BLaER1 (cell line): ENCODE data around the gene PRSS23.

Experiments used
- H3K27ac ChIP-seq: shearing (Covaris generic); formaldehyde crosslinking; 2 replicates; pipeline ENCODE4 v1.8.1; 2022
- H3K27me3 ChIP-seq: shearing (Covaris generic); formaldehyde crosslinking; 2 replicates; pipeline ENCODE4 v1.8.1; 2022
- H3K36me3 ChIP-seq: shearing (Covaris generic); formaldehyde crosslinking; 2 replicates; pipeline ENCODE4 v1.8.1; 2022
- H3K4me1 ChIP-seq: shearing (Covaris generic); formaldehyde crosslinking; 2 replicates; pipeline ENCODE4 v1.8.1; 2022
- H3K4me2 ChIP-seq: shearing (Covaris generic); formaldehyde crosslinking; 2 replicates; pipeline ENCODE4 v1.8.1; 2022
- H3K4me3 ChIP-seq: shearing (Covaris generic); formaldehyde crosslinking; 2 replicates; pipeline ENCODE4 v1.8.1; 2022
- H3K9ac ChIP-seq: shearing (Covaris generic); formaldehyde crosslinking; 2 replicates; pipeline ENCODE4 v1.8.1; 2022
- H3K9me3 ChIP-seq: shearing (Covaris generic); formaldehyde crosslinking; 2 replicates; pipeline ENCODE4 v1.8.1; 2022
- H4K20me1 ChIP-seq: shearing (Covaris generic); formaldehyde crosslinking; 2 replicates; pipeline ENCODE4 v1.8.1; 2022
- Cebpa-rat ChIP-seq: shearing (Covaris generic); IDR thresholded peaks from 2 replicates; pipeline ENCODE4 v1.8.1; 2022

Gene PRSS23

GRCh38 chr11:86772999-86773398 is 27.3 kb upstream of the PRSS23 start:
- Histone ChIP-seq H4K20me1 (no peaks in the 10 kb centered on the region), H3K27me3 (no peaks in the 10 kb centered on the region), H3K27ac (no peak overlapping the region), H3K4me1 (no peaks in the 10 kb centered on the region), H3K4me3 (no peak overlapping the region), H3K36me3 (no peaks in the 10 kb centered on the region), H3K9me3 (peaks cover 8% of the 10 kb centered on the region; the same call in 1 of the 2 replicates), H3K4me2 (no peak overlapping the region), H3K9ac (no peak overlapping the region)
- TF ChIP-seq Cebpa-rat = no peak

- no peak overlapping the region for H3K27ac ChIP-seq
- no peak for TF ChIP-seq Cebpa-rat
These were observed 26.7 kb upstream of the PRSS23 start for GRCh38 chr11:86773513-86774252.

GRCh38 chr11:86774417-86774816 is 25.9 kb upstream of the PRSS23 start:
- H3K4me2 ChIP-seq = no peak overlapping the region

More at GRCh38 chr11:86773513-86774252, 26.7 kb upstream of the PRSS23 start:
- no peak overlapping the region for H3K4me3 ChIP-seq
- peaks cover 8% of the 10 kb centered on the region; the same call in 1 of the 2 replicates for H3K9me3 ChIP-seq
- H3K27me3 ChIP-seq = no peaks in the 10 kb centered on the region
- no peaks in the 10 kb centered on the region for H4K20me1 ChIP-seq
- no peak overlapping the region for H3K9ac ChIP-seq
- H3K4me1 ChIP-seq = no peaks in the 10 kb centered on the region
- H3K36me3 ChIP-seq = no peaks in the 10 kb centered on the region
- no peak overlapping the region for H3K4me2 ChIP-seq

GRCh38 chr11:86775361-86775760 is 25.0 kb upstream of the PRSS23 start:
- no peaks in the 10 kb centered on the region for H3K27me3 ChIP-seq
- H3K27ac ChIP-seq = no peak overlapping the region
- no peak overlapping the region for H3K4me3 ChIP-seq
- H3K36me3 ChIP-seq = no peaks in the 10 kb centered on the region
- H3K9ac ChIP-seq = no peak overlapping the region
- no peaks in the 10 kb centered on the region for H3K4me1 ChIP-seq
- peaks cover 8% of the 10 kb centered on the region; the same call in 1 of the 2 replicates for H3K9me3 ChIP-seq
- H3K4me2 ChIP-seq = no peak overlapping the region
- H4K20me1 ChIP-seq = no peaks in the 10 kb centered on the region
- TF ChIP-seq Cebpa-rat = no peak

More at GRCh38 chr11:86774417-86774816, 25.9 kb upstream of the PRSS23 start:
- no peak for TF ChIP-seq Cebpa-rat
- H3K4me1 ChIP-seq = no peaks in the 10 kb centered on the region
- peaks cover 8% of the 10 kb centered on the region; the same call in 1 of the 2 replicates for H3K9me3 ChIP-seq
- no peaks in the 10 kb centered on the region for H4K20me1 ChIP-seq
- H3K27me3 ChIP-seq = no peaks in the 10 kb centered on the region
- no peak overlapping the region for H3K4me3 ChIP-seq
- no peaks in the 10 kb centered on the region for H3K36me3 ChIP-seq
- no peak overlapping the region for H3K9ac ChIP-seq
- H3K27ac ChIP-seq = no peak overlapping the region

- Histone ChIP-seq H3K27me3 (no peaks in the 10 kb centered on the region), H3K4me2 (no peak overlapping the region), H3K4me3 (no peak overlapping the region), H4K20me1 (no peaks in the 10 kb centered on the region), H3K9me3 (no peaks in the 10 kb centered on the region), H3K4me1 (no peaks in the 10 kb centered on the region), H3K36me3 (no peaks in the 10 kb centered on the region), H3K27ac (no peak overlapping the region), H3K9ac (no peak overlapping the region)
- TF ChIP-seq Cebpa-rat = no peak
These were observed 18.8 kb upstream of the PRSS23 start for GRCh38 chr11:86781546-86781945.

- Histone ChIP-seq H3K4me2 (no peak overlapping the region), H4K20me1 (no peaks in the 10 kb centered on the region), H3K4me1 (no peaks in the 10 kb centered on the region), H3K27ac (no peak overlapping the region), H3K9me3 (no peaks in the 10 kb centered on the region), H3K9ac (no peak overlapping the region), H3K4me3 (no peak overlapping the region), H3K27me3 (no peaks in the 10 kb centered on the region), H3K36me3 (no peaks in the 10 kb centered on the region)
- TF ChIP-seq Cebpa-rat = no peak
These were observed 17.6 kb upstream of the PRSS23 start for GRCh38 chr11:86782742-86783141.

GRCh38 chr11:86783661-86784060 is 16.7 kb upstream of the PRSS23 start:
- TF ChIP-seq Cebpa-rat = no peak
- no peak overlapping the region for H3K4me2 ChIP-seq

GRCh38 chr11:86784241-86784681 is 16.1 kb upstream of the PRSS23 start:
- Histone ChIP-seq H3K36me3 (no peaks in the 10 kb centered on the region), H3K27ac (no peak overlapping the region), H3K9me3 (no peaks in the 10 kb centered on the region), H3K9ac (no peak overlapping the region), H3K4me2 (no peak overlapping the region), H4K20me1 (no peaks in the 10 kb centered on the region), H3K27me3 (no peaks in the 10 kb centered on the region), H3K4me1 (no peaks in the 10 kb centered on the region), H3K4me3 (no peak overlapping the region)
- TF ChIP-seq Cebpa-rat = no peak

More at GRCh38 chr11:86783661-86784060, 16.7 kb upstream of the PRSS23 start:
- H3K4me3 ChIP-seq = no peak overlapping the region
- H3K27me3 ChIP-seq = no peaks in the 10 kb centered on the region
- no peak overlapping the region for H3K27ac ChIP-seq
- no peaks in the 10 kb centered on the region for H4K20me1 ChIP-seq
- H3K4me1 ChIP-seq = no peaks in the 10 kb centered on the region
- no peak overlapping the region for H3K9ac ChIP-seq
- no peaks in the 10 kb centered on the region for H3K36me3 ChIP-seq
- H3K9me3 ChIP-seq = no peaks in the 10 kb centered on the region

- no peaks in the 10 kb centered on the region for H3K36me3 ChIP-seq
- no peak overlapping the region for H3K27ac ChIP-seq
- H3K4me2 ChIP-seq = no peak overlapping the region
- no peak overlapping the region for H3K9ac ChIP-seq
- H4K20me1 ChIP-seq = no peaks in the 10 kb centered on the region
- no peak overlapping the region for H3K4me3 ChIP-seq
- H3K27me3 ChIP-seq = no peaks in the 10 kb centered on the region
- no peaks in the 10 kb centered on the region for H3K9me3 ChIP-seq
- H3K4me1 ChIP-seq = no peaks in the 10 kb centered on the region
- no peak for TF ChIP-seq Cebpa-rat
These were observed 14.8 kb upstream of the PRSS23 start for GRCh38 chr11:86785576-86785975.

GRCh38 chr11:86787018-86787536 is 13.3 kb upstream of the PRSS23 start:
- H3K36me3 ChIP-seq = no peaks in the 10 kb centered on the region
- H3K9me3 ChIP-seq = no peaks in the 10 kb centered on the region
- TF ChIP-seq Cebpa-rat = no peak
- H3K4me2 ChIP-seq = no peak overlapping the region
- H4K20me1 ChIP-seq = no peaks in the 10 kb centered on the region
- H3K4me1 ChIP-seq = no peaks in the 10 kb centered on the region
- H3K4me3 ChIP-seq = no peak overlapping the region
- H3K27me3 ChIP-seq = no peaks in the 10 kb centered on the region
- H3K9ac ChIP-seq = no peak overlapping the region
- no peak overlapping the region for H3K27ac ChIP-seq
